Tongue (tissue), 2 donors: ENCODE measurements around the gene KIAA0408. TPM values are rescaled to one million over a fixed set of nuclear protein-coding genes. Genes with fewer than 3 reads are reported as not detected.
"Not testable (repeated sequence)": the region's sequence is repeated elsewhere in the genome, so short reads cannot be mapped to it uniquely, and the experiment has no call there.

Source experiments
- DNase-seq: peaks from one replicate; pipeline ENCODE4 v3.0.0-alpha.2; 2015
- total RNA-seq: library from RNA; depleted of rRNA; stranded (reverse); fragments of >200 nt; gene quantifications from one replicate; pipeline ENCODE4 v1.2.3, GENCODE V29; 2014

Gene KIAA0408
- total RNA-seq, 1 donor from 2014 or later = 33.1 TPM

GRCh38 chr6:127463056-127463455 lies 3.9 kb upstream of the KIAA0408 start:
- peak; percentile 15 for DNase-seq

- peak; percentile 50 for DNase-seq
Measured at GRCh38 chr6:127462376-127462775, 3.2 kb upstream of the KIAA0408 start.

- no peak for DNase-seq
Measured at GRCh38 chr6:127460465-127460864, 1.3 kb upstream of the KIAA0408 start.

GRCh38 chr6:127458817-127459216 lies 372 bp downstream of the KIAA0408 start:
- DNase-seq = peak; percentile 93

GRCh38 chr6:127458222-127458621 lies 967 bp downstream of the KIAA0408 start:
- DNase-seq = peak; percentile 24

GRCh38 chr6:127457456-127458064 lies 1.6 kb downstream of the KIAA0408 start:
- DNase-seq = peak; percentile 31

- peak; percentile 81 for DNase-seq
Measured at GRCh38 chr6:127456465-127456864, 2.7 kb downstream of the KIAA0408 start.

- peak; percentile 43 for DNase-seq
Measured at GRCh38 chr6:127453845-127454619, 5.2 kb downstream of the KIAA0408 start.

- no peak for DNase-seq
Measured at GRCh38 chr6:127452803-127453202, 6.4 kb downstream of the KIAA0408 start.

- no peak for DNase-seq
Measured at GRCh38 chr6:127451388-127451787, 7.8 kb downstream of the KIAA0408 start.

GRCh38 chr6:127447780-127448179 lies 11.4 kb downstream of the KIAA0408 start:
- DNase-seq = no peak

GRCh38 chr6:127446356-127446755 lies 12.8 kb downstream of the KIAA0408 start:
- no peak for DNase-seq

- DNase-seq = no peak
Measured at GRCh38 chr6:127441881-127442280, 17.3 kb downstream of the KIAA0408 start.

- DNase-seq = no peak
Measured at GRCh38 chr6:127439718-127440117, 19.5 kb downstream of the KIAA0408 start.

- no peak for DNase-seq
Measured at GRCh38 chr6:127436578-127437110, 22.5 kb downstream of the KIAA0408 start.

- no peak for DNase-seq
Measured at GRCh38 chr6:127435626-127436220, 23.5 kb downstream of the KIAA0408 start.

GRCh38 chr6:127434651-127435050 lies 24.5 kb downstream of the KIAA0408 start:
- DNase-seq = no peak

- DNase-seq = not testable (repeated sequence)
Measured at GRCh38 chr6:127428562-127428961, 30.6 kb downstream of the KIAA0408 start.

GRCh38 chr6:127423921-127424320 lies 35.3 kb downstream of the KIAA0408 start:
- no peak for DNase-seq

GRCh38 chr6:127421164-127421563 lies 38.0 kb downstream of the KIAA0408 start:
- not testable (repeated sequence) for DNase-seq

GRCh38 chr6:127420556-127420955 lies 38.6 kb downstream of the KIAA0408 start:
- peak; percentile 71 for DNase-seq

- DNase-seq = no peak
Measured at GRCh38 chr6:127415096-127415495, 44.1 kb downstream of the KIAA0408 start.

- not testable (repeated sequence) for DNase-seq
Measured at GRCh38 chr6:127413123-127413522, 46.1 kb downstream of the KIAA0408 start.
